ENCODE results near the gene SELENOI.
A peak's percentile ranks its signal among the peaks of the same experiment; 100 is the strongest.
"Not testable (repeated sequence)": the region's sequence is repeated elsewhere in the genome, so short reads cannot be mapped to it uniquely, and the experiment has no call there.

Gene SELENOI

DNA sequence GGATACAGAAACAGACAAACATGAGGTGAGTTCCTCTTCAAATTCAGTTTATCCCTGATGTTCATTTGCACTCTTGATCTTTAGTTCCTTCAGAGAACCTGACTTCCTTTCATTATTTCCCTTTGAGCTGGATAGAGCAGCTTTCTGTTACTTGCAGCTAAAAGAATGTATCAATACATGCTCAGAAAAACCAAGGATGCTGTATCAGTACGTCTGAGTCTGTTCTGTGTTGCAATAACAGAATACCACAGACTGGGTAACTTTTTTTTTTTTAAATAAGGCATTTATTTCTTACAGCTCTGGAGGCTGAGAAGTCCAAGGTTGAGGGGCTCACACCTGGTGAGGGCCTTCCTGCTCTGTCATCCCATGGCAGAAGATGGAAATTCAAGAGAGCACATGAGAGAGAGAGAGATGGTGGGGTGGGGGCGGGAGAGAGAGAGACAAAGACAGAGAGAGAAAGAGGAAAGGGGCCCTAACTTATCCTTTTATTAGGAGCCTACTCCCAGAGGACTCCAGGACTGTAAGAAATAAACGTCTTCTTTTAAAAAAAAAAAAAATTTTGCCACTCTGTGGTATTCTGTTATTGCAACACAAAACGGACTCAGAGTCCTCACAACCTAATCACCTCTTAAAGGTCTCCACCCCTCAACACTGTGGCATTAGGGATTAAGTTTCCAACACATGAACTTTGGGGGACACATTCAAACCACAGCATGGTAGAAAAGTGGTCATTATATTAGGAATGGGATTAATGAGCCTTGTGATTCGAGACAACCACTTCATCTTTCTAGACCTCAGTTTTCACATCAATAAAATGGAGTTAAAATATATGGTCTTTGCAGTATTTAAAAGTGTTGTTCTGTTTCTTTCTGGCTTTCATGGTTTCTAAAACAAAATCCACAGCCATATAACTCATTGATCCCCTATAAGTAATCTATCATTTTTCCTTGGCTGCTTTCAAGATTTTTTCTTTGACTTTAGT, 18.4 kb upstream of the SELENOI start:
- no peak for DNase-seq (ENCODE audit: low read depth in 2 of 2)

DNA sequence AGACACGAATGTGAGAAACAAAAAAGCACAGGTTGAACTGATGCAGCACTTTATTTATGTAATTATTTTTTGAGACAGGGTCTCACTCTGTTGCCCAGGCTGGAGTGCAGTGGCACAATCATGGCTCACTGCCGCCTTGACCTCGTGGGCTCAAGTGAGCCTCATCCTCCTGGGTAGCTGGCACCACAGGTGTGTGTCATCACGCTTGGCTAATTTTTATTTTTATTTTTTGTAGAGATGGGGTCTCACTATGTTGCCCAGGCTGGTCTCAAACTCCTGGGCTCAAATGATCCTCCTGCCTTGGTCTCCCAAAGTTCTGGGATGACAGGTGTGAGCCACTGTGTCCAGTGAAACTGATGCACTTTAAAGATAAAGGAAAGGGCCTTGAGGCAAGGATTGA, 16.9 kb upstream of the SELENOI start:
- not testable (repeated sequence) for DNase-seq (ENCODE audit: low read depth in 2 of 2)

DNA sequence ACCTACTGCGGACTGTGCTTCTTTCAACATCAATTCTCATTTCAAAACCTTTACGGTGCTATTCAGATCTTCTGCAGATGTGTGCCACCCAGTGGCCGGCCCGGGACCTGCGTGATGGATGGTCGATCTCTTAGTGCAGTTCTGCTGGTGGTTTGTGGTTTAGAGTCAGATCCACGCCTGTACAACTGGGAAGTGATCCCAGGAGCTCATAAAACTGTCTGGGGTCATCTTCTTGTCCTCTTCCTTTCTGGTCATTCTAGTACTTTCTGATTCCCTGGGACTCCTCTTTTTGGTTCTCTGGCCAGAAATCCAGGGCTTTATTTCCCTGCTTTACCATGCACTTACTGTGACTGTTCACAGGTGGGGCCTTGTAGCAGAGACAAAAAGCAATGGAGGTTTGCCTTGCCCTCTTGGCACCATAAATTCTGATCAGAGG, 15.8 kb upstream of the SELENOI start:
- peak; percentile 80 to 81 for DNase-seq (ENCODE audit: low read depth in 2 of 2)

DNA sequence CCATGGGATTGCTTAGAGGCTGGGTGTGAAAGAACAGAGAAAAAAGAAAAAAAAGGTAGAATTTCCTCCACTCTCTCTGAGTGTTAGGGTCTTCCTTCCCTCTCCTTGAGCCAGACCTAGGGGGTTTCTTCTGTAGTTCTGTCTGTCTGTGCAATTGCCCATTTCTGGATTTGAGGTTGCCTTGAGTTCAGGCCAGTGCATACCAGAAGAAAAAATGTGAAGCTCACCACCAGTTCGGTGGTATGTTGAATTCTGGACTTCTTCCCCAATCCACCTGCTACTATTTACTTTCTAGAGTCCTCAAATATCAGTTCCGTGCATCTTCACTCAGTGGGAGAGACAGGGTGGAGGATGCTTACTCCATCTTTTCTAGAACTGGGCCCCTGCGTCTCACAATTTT, 15.3 kb upstream of the SELENOI start:
- DNase-seq (ENCODE audit: low read depth in 2 of 2), result no peak

DNA sequence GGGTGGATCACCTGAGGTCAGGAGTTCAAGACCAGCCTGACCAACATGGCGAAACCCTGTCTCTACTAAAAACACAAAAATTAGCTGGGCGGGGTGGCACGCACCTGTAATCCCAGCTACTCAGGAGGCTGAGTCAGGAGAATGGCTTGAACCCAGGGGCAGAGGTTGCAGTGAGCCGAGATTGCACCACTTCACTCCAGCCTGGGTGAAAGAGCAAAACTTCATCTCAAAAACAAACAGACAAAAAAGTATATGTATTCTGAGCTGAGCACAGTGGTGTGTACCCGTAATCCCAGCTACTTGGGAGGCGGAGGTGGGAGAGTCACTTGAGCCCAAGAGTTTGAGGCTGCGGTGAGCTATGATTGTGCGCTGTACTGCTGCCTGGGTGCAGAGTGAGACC, 14.6 kb upstream of the SELENOI start:
- DNase-seq (ENCODE audit: low read depth in 2 of 2), result not testable (repeated sequence)

DNA sequence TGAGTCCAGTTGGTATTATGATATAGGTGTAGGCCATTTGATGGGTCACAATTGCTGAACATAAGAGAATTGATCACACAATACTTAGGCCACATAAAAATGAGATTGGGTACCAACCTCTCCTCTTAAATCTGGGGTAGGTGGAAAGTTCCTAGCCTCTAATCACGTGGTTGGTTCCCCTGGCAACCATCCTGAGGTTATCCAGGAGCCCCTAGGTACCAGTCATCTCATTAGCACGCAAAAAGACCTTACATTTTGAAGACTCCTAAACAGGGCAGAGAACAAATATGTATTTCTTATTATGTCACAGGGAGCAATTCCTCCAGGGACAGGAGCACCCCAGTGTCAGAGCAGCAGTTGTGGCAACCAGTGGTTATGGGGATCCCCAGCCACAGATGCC, 12.7 kb upstream of the SELENOI start:
- DNase-seq (ENCODE audit: low read depth in 2 of 2), result no peak

DNA sequence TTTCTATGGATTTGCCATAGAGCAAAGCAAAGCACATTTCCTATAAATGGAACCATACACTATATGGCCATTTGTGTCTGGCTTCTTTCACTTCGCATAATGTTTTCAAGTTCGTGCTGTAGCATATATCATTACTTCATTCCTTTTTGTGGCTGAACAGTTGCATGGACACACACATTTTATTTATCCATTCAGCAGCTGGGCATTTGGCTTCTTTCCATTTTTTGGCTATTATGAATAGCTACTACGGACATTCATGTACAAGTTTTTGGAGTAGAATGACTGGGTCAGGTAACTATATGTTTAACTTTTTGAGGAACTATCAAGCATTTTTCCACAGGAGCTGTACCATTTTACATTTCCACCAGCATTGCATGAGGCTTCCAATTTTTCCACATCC, 10.7 kb upstream of the SELENOI start:
- DNase-seq (ENCODE audit: low read depth in 2 of 2), result no peak

DNA sequence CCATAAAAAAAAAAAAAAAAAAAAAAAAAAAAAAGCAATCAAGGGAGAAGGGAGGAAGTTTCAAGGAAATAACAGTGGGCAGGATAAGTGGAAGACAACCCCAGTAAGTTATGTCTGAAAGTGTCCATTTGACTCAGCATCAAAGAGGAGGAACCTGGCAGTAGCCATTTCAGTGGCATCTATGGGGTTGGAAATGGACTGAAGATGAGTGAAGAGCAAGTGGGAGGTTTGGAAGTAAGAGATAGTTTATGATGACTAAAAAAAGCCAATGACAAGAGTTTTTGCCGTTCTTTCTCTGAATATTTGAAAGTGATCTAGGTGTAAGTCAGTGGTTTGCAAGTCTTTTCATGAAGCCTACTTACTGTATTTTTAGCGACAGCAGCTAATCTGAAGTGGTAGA, 9.2 kb upstream of the SELENOI start:
- DNase-seq (ENCODE audit: low read depth in 2 of 2), result no peak

DNA sequence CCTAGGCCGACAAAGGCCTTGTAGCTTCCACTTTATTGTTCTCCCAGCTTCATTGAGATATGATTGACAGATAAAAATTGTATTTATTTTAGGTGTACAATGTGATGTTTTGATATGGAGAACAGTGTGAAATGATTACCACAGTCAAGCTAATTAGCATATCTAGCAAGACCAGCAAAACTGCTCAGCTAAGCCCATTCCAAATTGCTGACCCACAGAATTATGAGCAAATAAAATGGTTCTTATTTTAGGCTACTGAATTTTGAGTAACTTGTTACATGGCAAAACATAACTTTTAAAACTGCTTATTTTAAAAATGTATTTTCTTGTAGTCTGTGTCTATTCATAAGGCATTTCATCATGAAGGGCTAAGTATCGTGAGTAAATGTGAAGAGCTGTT, 8.6 kb upstream of the SELENOI start:
- no peak for DNase-seq (ENCODE audit: low read depth in 2 of 2)

DNA sequence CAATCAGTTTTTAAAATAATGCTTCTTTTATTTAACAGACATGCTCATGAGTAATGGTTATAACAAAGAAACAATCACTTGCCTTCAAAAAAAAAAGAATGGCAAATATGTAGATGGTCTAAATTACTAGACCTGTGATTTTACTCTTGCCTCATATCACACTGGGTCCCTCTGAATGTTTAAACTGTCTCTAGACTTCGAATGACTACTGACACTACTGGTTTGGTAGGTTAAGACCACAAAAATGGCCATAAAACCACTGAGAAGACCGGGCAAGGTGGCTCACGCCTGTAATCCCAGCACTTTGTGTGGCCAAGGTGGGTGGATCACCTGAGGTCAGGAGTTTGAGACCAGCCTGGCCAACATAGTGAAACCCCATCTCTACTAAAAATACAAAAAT, 5.1 kb upstream of the SELENOI start:
- no peak for DNase-seq (ENCODE audit: low read depth in 2 of 2)

DNA sequence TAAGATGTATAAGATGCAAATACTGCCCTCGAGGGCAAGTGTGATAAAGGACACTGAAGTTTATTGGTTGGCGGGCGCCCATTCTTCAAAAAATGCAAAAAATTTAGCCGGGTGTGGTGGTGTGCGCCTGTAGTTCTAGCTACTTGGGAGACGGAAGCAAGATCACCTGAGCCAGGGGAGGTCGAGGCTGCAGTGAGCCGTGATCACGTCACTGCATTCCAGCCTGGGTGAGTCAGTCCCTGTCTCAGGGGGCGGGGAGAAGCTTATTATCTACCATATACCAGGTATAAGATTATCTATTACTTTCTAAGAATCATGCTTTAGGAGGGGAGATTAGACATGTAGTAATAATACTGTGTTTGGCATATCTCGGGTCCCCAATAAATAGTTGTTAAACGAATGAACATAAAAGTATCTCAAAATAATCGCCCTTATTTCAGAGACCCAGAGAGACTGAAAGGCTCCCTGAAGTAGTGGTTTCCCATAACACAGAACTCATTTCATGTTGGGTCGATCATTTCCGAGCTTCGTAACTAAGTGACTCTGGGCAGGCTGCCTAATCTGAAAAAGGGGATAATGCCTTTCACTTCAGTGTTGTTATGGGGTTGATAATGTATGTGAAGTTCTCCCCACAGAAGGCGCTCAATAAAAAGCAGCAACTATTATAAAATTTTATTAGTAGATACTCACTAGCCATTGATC, 1.2 kb upstream of the SELENOI start:
- peak in 1 of 2 donors; percentile 16 for DNase-seq (ENCODE audit: low read depth in 2 of 2)

DNA sequence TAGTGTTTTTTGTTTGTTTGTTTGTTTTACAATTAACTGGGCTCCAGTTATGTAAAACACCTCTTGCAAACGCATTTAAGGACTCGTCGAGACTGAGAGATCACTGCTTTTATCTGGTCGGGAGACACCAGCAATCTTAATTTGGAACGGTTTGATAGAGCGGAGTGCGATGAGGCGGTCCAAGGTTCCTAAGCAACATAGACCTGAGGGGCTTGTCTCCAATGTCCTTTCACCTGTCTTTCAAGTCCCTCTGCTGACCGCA, 729 bp upstream of the SELENOI start:
- no peak for DNase-seq (ENCODE audit: low read depth in 2 of 2)

DNA sequence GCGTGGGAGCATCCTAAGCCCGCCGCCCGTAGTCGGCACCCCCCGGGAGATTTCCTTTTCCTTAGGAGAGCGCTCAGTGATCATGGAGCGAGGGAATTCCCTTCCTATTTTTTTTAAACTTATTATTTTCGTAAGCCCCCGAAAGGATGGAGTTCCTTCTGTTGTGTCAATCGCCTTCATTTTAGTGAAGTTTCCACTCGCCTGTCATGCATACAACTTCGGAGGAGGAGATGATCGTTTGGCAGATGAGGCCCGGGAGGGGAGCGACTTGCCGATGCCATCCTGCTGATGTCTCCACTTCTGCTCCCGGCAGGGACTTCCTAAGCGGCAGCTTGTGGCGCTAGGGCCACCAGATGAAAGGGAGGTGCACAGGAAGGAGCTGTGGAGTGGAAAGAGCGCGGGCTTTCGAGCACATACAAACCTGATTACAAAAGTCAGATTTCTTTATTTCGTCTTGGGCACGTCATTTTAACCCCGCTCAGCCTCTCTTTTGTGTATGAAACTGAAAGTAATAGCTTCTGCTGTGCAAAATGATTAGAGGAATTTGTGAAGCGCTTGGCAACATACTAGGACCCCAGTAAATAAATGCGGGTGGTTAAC, 611 bp downstream of the SELENOI start, which contains the start of gene ADGRF3:
Gene ADGRF3, minus strand, starts transcription at position 336 of the 600 bp plus-strand sequence. CDS start 555 bp downstream, outside the sequence.
- peak; percentile 47 to 49 for DNase-seq (ENCODE audit: low read depth in 2 of 2)

DNA sequence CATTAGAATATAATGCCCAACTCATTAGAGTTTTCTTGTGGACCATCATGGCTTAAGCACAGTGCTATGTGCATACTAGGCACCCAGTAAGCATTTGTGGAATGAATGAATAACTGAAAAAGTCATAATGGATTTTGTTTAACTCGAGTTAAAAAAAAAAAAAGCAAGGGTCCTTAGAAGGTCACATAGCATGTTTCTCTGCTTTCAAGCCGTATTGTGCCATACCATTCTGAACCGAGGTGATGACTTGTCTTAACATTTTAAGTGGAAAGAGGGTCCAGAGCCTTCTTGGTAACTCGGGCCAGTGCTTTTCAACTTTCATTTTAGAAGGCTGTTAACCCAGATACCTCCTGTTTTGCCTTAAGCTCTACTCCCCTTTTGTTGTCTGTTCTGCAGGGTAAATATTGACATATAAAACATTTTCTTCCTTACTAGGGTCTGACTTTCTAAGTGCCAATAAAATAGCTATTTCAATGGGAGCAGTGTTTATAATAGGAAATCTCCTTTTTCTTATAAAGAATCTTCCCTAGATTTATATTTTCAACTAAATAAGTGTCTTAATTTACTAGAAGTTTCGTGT, 1.4 kb downstream of the SELENOI start:
- DNase-seq (ENCODE audit: low read depth in 2 of 2), result no peak

DNA sequence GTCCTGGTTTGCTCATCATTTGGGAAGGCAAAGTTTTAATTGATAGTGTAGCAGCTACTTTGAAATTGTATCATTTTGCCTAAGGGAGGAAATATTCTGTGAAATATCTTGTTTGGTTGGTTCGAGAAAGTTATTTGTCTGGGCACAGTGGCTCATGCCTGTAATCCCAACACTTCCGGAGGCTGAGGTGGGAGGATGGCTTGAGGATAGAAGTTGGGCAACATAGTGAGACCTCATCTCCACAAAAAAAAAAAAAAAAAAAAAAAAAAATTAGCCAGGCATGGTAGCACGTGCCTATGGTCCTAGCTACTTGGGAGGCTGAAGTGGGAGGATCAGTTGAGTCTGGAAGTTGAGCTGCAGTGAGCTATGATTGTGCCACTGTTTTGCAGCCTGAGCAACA, 3.7 kb downstream of the SELENOI start:
- no peak for DNase-seq (ENCODE audit: low read depth in 2 of 2)

DNA sequence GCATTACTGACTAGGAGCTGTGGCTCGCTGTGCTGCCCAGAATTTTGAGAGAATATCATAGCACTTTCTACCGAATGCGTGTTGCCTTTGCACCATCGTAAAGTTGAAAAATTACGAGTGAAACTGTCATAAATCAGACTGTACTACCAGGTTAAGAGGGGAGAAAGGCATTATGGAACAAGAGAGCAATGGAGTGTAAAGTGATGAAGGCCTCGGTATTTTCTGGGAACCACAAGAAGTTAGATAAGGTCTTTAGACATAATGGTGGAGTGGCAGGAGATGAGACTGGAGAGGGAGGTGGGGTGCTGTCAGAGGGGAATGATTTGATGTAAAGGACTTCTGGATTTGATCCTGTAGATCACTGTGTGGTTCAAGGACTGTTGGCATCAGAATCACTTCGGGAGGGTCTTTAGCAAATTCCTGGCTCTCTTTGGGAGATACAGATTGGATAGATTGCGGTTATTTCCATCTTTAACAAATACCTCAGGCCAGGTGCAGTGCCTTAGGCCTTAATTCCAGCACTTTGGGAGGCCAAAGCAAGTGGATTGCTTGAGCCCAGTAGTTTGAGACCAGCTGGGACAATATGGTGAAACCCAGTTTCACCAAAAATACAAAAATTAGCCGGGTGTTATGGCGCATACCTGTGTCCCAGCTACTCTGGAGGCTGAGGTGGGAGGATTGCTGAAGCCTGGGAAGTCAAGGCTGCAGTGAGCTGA, 5.6 kb downstream of the SELENOI start:
- no peak for DNase-seq (ENCODE audit: low read depth in 2 of 2)

DNA sequence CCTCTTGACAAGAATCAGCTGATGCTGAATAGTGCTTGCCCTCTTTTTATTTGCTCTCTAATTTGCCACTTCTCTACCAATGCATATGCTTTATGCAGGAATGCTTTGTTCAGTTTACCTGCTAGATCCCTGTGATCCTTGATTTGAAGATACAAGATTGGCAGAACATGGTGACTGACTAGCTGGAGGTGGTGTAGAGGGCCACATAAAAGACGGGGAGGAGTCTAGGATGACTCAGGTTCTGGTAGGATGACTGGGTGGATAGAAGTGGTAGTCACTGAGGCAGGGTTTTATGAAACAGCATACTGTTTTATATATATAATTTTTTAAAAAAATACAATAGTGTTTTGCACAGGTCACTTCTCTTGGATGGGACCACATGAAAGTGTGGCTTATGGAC, 6.9 kb downstream of the SELENOI start:
- peak in 1 of 2 donors; percentile 28 for DNase-seq (ENCODE audit: low read depth in 2 of 2)

DNA sequence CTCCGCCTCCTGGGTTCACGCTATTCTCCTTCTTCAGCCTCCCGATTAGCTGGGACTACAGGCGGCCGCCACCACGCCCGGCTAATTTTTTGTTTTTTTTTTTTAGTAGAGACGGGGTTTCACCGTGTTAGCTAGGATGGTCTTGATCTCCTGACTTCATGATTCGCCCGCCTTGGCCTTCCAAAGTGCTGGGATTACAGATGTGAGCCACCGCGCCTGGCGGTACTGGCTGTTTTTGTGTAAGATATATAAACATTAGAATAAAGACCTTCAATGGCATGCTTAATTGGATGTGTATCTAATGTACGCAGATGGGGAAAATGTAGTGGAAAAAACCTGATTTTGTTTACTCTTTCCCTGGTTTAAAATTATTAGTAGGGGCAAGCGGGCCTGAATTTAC, 8.5 kb downstream of the SELENOI start:
- not testable (repeated sequence) for DNase-seq (ENCODE audit: low read depth in 2 of 2)

DNA sequence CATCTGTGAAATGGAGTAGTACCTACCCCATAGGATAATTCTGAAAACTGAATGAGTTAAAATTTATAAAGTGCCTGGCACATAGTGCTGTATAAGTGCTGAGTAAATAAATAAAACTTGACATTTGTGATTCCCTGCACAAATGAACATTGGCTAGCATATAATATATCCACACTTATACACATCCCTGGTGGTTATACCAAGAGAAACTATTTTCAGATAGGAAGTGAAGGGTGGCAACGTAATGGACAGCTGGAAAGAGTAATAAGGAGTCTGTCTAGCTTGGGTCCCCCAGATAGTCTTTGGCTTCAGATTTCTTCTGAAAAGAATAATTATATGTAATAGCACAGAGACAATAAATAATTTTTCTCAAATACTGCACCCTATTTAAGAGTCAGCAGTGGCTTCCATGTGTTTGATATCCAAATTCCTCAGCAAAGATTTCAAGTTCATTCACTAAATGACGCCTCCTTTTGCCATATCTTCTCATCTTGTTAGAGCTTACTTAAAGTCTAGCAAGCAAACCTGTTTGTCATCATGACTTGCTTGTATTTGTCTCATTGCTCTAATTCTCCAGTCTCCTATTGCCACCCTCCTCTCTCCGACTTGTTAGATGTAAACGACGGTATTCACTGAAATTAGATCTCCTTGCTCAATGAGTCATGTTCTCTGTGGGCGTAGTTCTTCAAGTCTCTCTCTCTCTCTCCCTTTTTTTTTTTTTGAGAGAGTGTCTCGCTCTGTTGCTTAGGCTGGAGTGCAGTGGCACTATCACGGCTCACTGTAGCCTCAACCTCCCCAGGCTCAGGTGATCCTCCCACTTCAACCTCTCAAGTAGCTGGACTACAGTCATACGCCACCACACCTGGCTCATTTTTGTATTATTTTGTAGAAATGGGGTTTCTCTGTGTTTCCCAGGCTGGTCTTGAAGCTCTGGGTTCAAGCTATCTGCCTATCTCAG, 9.4 kb downstream of the SELENOI start:
- no peak for DNase-seq (ENCODE audit: low read depth in 2 of 2)

DNA sequence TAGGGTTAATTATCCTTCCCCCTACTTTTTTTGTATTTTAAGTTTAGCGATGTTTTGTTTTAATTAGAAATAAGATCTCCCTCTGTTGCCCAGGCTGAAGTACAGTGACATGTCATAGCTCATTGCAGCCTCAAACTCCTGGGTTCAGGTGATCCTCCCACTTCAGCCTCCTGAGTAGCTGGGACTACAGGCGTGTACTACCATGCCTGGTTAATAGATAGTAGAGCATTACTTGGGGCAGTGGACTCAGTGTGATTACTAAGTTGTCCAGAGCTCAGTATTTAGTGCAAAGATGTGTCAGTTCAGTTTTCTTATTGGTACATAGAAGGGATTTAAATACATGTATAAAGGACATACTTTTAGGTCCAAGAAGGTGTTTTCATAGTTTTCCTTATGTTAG, 10.2 kb downstream of the SELENOI start:
- no peak for DNase-seq (ENCODE audit: low read depth in 2 of 2)
